Common myeloid progenitor, CD34-positive (primary cell): ENCODE results near the gene ATOH1.

Source experiments
- CTCF ChIA-PET: fragments of 350-600 bp; sonication (Branson Sonifier 250); formaldehyde crosslinking; loops from one replicate; lab custom pipeline; 2021; ENCODE audit warnings: antibody characterized with exemption; lab: Charles Lee
- POLR2A ChIA-PET: fragments of 350-600 bp; sonication (Branson Sonifier 250); formaldehyde crosslinking; loops from one replicate; lab custom pipeline; 2021; ENCODE audit warnings: antibody characterized with exemption; lab: Charles Lee
- DNase-seq, 3 donors: peaks; one replicate each; pipeline versions ENCODE4 v3.0.0 to v3.0.0-alpha.2; 2013
- H3K27ac ChIP-seq, 2 experiments: 1 replicate in 1 of 2; 2 replicates in 1 of 2; pipeline ENCODE4 v1.7.0; 2013; ENCODE audit warnings: inconsistent platforms in 2 of 2, low read length in 2 of 2, mild to moderate bottlenecking in 2 of 2, low read depth in 1 of 2, moderate library complexity in 1 of 2; ENCODE audit not compliant: severe bottlenecking in 2 of 2, insufficient read depth in 1 of 2, poor library complexity in 1 of 2
- H3K27me3 ChIP-seq, 5 experiments: replicated peaks in 2 of 5; 1 replicate in 3 of 5; 2 replicates in 2 of 5; pipeline versions ENCODE4 v1.6.1 to v1.7.0; 2013; ENCODE audit warnings: low read length in 4 of 5, mild to moderate bottlenecking in 2 of 5, moderate library complexity in 2 of 5, inconsistent platforms in 1 of 5; ENCODE audit not compliant: insufficient read depth in 5 of 5, control insufficient read depth in 4 of 5
- H3K36me3 ChIP-seq, 4 experiments: 1 replicate in 2 of 4; 2 replicates in 2 of 4; pipeline versions ENCODE4 v1.6.1 to v1.7.0; 2013; ENCODE audit warnings: low read length in 3 of 4, control low read depth in 1 of 4, mild to moderate bottlenecking in 1 of 4; ENCODE audit not compliant: control insufficient read depth in 4 of 4, insufficient read depth in 4 of 4
- H3K4me1 ChIP-seq, 4 experiments: 1 replicate in 3 of 4; 2 replicates in 1 of 4; pipeline versions ENCODE4 v1.6.1 to v1.7.1; 2013; ENCODE audit warnings: low read length in 3 of 4, mild to moderate bottlenecking in 3 of 4, control low read depth in 1 of 4, inconsistent platforms in 1 of 4, moderate library complexity in 1 of 4; ENCODE audit not compliant: control insufficient read depth in 4 of 4, insufficient read depth in 4 of 4; ENCODE audit errors: control extremely low read depth in 1 of 4
- H3K4me3 ChIP-seq, 7 experiments: 1 replicate in 4 of 7; 2 replicates in 3 of 7; pipeline versions ENCODE4 v1.5.1 to v1.7.0; 2013; ENCODE audit warnings: mild to moderate bottlenecking in 7 of 7, low read length in 6 of 7, moderate library complexity in 6 of 7, inconsistent platforms in 2 of 7, low read depth in 2 of 7, control low read depth in 1 of 7; ENCODE audit not compliant: insufficient read depth in 4 of 7, control insufficient read depth in 1 of 7; ENCODE audit errors: extremely low read depth in 1 of 7
- H3K9me3 ChIP-seq, 5 experiments: 1 replicate in 4 of 5; 2 replicates in 1 of 5; pipeline versions ENCODE4 v1.6.1 to v1.7.1; 2013; ENCODE audit warnings: low read length in 4 of 5, mild to moderate bottlenecking in 2 of 5, inconsistent platforms in 1 of 5, low read depth in 1 of 5, moderate library complexity in 1 of 5; ENCODE audit not compliant: control insufficient read depth in 4 of 5, insufficient read depth in 2 of 5; ENCODE audit errors: control extremely low read depth in 1 of 5
- WGBS: methylation state at CpG from one replicate; pipeline ENCODE4 v1.1.5; 2013; ENCODE audit not compliant: insufficient coverage; 5-methylcytosine and 5-hydroxymethylcytosine counted together

ATOH1 gene

GRCh38 chr4:93825551-93826216 lies 2.9 kb upstream of the ATOH1 start:
- Histone ChIP-seq H3K4me1 (peaks cover 5 to 22% (median 20%) of the 10 kb centered on the region in 4 experiments), H3K9me3 (no peaks in the 10 kb centered on the region), H3K4me3 (no peak overlapping the region), H3K27ac (no peak overlapping the region), H3K36me3 (no peaks in the 10 kb centered on the region), H3K27me3 (peaks cover 18 to 70% (median 30%) of the 10 kb centered on the region in 5 experiments)
- 67% methylated on average over 2 of the region's 4 CpGs for WGBS
- POLR2A ChIA-PET: no interaction called here
- CTCF ChIA-PET: no interaction called here
- DNase-seq: no peak

GRCh38 chr4:93827272-93827947 lies 1.1 kb upstream of the ATOH1 start:
- Histone ChIP-seq H3K27me3 (peaks cover 25 to 83% (median 47%) of the 10 kb centered on the region in 5 experiments), H3K36me3 (no peaks in the 10 kb centered on the region), H3K4me3 (no peak overlapping the region), H3K4me1 (peaks cover 5 to 22% (median 21%) of the 10 kb centered on the region in 4 experiments), H3K27ac (no peak overlapping the region), H3K9me3 (no peaks in the 10 kb centered on the region)
- WGBS: 5% methylated on average over 20 of the region's 26 CpGs
- DNase-seq: no peak
- ChIA-PET POLR2A (no interaction called here), CTCF (interaction anchor here (0.9 to 1.0 kb wide), 2 partner anchors 9 to 63 kb away, joined by 3 read pairs; no protein-coding TSS in a partner anchor)

- H3K4me3 ChIP-seq: peak overlapping the region in 6 of 7 experiments; percentile 0 to 66 (median 48)
- no peak overlapping the region for H3K27ac ChIP-seq
- peaks cover 34 to 98% (median 54%) of the 10 kb centered on the region in 5 experiments for H3K27me3 ChIP-seq
- WGBS: under 1% methylated on average over 70 of the region's 70 CpGs
- H3K36me3 ChIP-seq: no peaks in the 10 kb centered on the region
- ChIA-PET CTCF (no interaction called here), POLR2A (no interaction called here)
- no peaks in the 10 kb centered on the region for H3K9me3 ChIP-seq
- DNase-seq: peak in 2 of 3 donors; percentile 34 to 49
- H3K4me1 ChIP-seq: peaks cover 5 to 24% (median 21%) of the 10 kb centered on the region in 4 experiments
These were observed 654 bp downstream of the ATOH1 start for GRCh38 chr4:93828995-93829819.

- H3K4me1 ChIP-seq: peaks cover 5 to 29% (median 28%) of the 10 kb centered on the region in 4 experiments
- peak in 1 of 3 donors; percentile 28 for DNase-seq
- CTCF ChIA-PET: no interaction called here
- POLR2A ChIA-PET: no interaction called here
- H3K36me3 ChIP-seq: no peaks in the 10 kb centered on the region
- H3K27ac ChIP-seq: no peak overlapping the region
- peaks cover 35 to 100% (median 54%) of the 10 kb centered on the region in 5 experiments for H3K27me3 ChIP-seq
- peak overlapping the region in 4 of 7 experiments; percentile 0 to 66 (median 56) for H3K4me3 ChIP-seq
- H3K9me3 ChIP-seq: no peaks in the 10 kb centered on the region
- WGBS: 11% methylated on average over 21 of the region's 40 CpGs
These were observed 1.5 kb downstream of the ATOH1 start for GRCh38 chr4:93829820-93830687.

GRCh38 chr4:93831716-93832496 lies 3.4 kb downstream of the ATOH1 start:
- no peaks in the 10 kb centered on the region for H3K36me3 ChIP-seq
- no peaks in the 10 kb centered on the region for H3K9me3 ChIP-seq
- CTCF ChIA-PET: interaction anchor here (0.5 to 1.0 kb wide), 2 partner anchors 46 to 846 kb away, joined by 3 read pairs; no protein-coding TSS in a partner anchor
- H3K4me3 ChIP-seq: no peak overlapping the region
- peaks cover 29 to 100% (median 54%) of the 10 kb centered on the region in 5 experiments for H3K27me3 ChIP-seq
- peaks cover 5 to 29% (median 28%) of the 10 kb centered on the region in 4 experiments for H3K4me1 ChIP-seq
- DNase-seq: peak in 1 of 3 donors; percentile 24
- H3K27ac ChIP-seq: no peak overlapping the region
- POLR2A ChIA-PET: interaction anchor here (0.5 kb wide), 1 partner anchor 377 kb away, joined by 3 read pairs; no protein-coding TSS in a partner anchor
- 7% methylated on average over 16 of the region's 25 CpGs for WGBS
